NCI-H1694 (cell line): ENCODE results near the gene DBN1.
"Not testable (repeated sequence)": the region's sequence is repeated elsewhere in the genome, so short reads cannot be mapped to it uniquely, and the experiment has no call there.

Experiments
- DNase-seq: peaks from one replicate; lab custom pipeline; 2025; lab: John Stamatoyannopoulos, UW

The DBN1 gene

GRCh38 chr5:177490992-177491391 is 17.6 kb upstream of the DBN1 start:
- DNase-seq = no peak

DNA sequence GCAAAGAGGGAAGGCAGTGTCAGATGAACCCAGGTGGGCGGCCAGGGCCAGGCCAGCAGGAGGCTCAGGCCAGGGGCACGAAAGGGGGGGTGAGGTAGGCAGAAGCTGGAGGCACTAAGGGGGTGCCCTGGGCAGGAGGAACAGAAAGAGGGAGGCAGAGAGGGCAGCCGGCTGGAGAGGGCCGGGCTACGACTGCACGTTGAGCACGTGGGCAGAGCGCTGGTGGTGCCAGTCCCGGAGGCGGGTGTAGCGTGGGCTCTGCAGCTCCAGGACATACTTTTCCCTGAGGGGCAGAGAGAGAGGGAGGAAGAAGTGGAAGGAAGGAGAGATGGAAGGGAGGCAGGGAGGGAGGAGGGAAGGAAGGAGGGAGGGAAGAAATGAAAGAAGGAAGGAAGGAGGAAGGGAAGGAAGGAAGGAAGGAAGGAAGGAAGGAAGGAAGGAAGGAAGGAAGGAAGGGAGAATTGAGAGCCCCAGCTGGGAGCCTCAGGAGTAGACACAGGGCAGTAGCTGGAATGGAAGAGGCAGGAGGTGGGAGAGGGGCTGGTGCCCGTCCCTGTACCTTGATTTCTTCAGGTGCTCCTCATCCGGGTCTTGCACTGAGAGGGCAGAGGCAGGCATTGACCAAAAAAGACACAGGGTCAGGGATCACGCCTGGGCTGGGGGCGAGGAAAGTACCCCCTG is 17.0 kb upstream of the DBN1 start:
- DNase-seq = no peak

DNA sequence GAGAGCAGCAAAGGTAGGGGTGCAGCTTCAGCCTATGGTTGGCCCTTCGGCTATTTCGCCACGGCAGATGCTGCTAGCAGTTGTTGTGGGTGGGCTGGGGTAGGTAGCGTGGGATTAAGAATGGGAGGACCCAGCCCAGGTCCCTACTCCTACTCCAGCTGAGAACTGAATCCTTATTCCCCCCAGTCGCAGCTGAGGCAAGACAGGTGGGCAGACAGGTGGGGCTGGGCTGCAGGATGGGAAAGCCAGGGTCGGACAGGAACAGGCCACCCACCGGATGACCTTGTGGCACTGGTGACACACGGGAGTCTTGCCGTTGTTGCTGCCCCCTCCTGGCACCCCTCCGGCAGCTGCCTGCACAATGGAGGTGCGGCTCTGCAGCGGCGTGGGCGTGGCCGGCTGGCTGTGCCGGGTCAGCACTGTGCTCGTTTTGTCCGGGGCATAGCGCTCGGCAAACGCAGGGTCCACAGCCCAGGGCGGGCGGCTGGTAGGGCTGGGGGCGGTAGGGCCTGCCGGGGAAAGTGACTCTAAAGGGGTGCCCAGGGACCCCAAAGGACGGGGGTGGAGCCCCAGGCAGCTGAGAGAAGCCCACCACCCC is 15.8 kb upstream of the DBN1 start:
- DNase-seq = no peak

DNA sequence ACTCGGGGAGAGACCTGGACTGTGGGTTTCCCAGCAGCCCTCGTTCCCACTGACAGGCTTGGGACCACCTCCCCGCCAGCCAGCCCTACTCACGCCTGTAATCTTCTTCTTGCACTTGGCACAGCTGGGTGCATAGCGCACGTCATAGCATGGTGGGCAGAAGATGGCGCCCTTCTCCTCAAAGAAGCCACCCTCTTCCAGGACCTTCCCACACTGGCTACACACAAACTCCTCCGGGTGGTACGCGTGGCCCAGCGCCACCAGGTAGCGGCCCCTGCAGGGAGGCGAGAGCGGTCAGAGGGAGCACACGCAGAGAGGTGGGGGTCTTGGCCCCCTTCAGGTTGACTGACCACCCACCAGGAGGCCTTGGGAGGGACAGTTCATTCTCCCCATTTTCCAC is 14.5 kb upstream of the DBN1 start:
- no peak for DNase-seq

GRCh38 chr5:177487144-177487543 is 13.7 kb upstream of the DBN1 start:
- DNase-seq = no peak

DNA sequence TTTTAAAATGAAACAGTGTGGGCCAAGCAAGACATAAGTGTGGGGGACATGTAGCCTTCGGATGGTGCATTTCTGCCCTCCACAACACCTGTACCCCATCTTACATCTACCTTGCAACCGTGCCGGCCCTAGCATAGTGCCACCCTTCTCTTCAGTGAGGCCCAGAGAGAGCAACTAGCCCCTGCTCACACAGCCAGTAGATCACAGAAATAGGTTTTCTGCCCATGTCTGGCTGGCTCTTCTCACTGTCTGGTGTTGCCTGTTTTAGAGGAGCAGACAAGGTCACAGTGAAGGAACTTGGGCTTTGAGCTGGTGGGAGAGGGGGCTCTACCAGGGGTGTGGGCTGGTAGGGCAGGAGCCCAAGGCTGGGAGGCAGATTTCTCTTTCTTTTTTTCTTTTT is 12.8 kb upstream of the DBN1 start:
- no peak for DNase-seq

DNA sequence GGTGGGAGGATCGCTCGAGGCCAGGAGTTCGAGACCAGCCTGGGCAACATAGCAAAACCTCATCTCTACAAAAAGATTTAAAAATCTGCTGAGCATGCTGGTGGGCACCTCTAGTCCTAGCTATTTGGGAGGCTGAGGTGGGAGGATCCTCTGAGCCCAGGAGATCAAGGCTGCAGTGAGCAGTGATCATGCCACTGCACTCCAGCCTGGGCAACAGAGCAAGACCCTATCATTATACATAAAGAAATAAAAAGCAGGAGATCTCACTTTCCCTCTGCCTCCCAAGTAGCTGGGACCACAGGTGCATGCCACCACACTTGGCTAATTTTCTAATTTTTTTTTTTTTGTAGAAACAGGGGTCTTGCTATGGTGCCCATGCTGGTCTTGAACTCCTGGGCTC is 12.3 kb upstream of the DBN1 start:
- DNase-seq = not testable (repeated sequence)

DNA sequence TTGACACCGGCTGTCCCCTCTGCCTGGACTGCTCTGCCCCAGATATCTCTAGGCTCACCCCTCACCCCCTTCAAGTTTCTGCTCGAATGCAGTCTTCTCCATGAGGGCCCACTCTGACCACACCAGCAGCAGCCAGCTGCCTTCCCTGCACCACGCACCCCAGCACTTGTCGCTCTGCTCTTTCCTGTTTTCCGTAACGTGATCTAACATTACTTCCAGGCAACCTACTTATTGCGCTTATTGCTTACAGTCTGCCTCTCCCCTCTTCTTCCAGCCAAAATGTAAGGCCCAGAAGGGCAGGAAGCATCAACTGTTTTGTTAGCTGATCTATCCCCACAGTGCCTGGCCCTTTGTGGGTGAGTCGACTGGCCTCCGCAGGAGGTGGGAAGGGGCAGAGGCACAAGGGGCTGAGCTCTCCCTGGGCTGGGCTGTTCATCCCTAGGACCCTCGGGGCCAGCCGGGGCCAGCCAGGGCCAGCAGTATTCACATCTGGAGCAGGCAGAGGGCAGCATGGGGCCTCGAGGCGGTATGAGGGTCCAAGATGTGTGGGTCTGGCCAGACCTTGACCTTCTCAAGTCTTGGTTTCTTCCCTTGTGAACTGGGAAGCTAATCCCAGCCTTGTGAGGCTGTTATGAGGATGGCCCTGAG is 11.6 kb upstream of the DBN1 start:
- no peak for DNase-seq

DNA sequence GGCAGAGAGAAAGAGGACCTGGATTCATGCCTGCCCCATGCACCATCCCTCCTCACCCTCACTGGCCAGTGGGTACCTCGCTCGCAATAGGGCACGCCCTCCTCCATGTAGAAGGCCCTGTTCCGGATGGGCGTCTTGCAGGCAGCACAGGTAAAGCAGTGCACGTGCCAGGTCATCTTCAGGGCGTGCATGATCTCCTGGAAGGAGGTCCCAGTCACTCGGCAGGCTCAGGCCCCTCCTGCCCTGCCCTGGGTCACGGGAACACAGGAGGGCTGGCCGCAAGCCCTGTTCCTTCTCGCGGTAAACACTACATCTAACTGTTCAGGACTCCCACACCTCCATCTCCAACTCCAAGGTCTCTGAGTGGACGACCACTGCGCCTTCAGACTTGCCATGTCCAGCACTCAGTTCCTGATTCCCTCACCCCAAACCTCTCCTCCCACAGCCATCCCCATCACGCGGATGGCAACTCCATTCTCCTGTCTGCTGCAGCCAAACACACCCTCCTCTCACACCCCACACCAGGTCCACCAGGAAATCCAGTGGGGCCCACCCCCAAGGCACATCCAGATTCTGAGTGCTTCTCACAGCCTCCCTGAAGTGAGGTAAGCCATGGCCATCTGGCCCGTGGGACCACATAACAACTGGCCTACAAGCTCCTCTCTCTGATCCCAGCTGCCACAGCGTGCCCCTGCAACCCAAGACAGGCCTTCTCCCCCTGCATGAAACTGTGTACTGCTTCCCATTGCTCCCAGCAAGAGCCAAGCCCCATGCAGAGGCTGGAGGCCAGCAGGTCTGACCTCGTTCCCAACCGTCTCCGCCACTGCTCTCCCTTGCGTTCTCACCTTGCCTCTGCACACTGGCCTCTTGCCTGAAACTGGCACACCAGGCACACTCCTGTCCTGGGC is 10.8 kb upstream of the DBN1 start:
- DNase-seq = no peak

DNA sequence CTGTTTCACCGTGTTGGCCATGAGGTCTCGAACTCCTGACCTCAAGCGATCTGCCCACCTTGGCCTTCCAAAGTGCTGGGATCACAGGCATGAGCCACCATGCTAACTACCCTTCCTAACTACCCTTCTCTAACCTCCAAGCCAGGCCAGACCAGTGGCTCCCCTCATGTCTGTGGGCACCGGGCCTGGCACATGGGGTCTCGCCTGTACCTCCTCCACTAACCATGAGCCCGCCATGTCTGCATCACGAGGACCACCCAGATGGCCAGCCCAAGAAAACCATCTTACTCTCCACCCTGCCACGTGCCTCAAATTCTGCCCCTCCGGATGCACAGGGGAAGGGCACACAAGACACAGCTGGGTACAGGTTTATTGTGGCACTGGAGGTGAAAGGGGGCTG is 9.6 kb upstream of the DBN1 start:
- no peak for DNase-seq

DNA sequence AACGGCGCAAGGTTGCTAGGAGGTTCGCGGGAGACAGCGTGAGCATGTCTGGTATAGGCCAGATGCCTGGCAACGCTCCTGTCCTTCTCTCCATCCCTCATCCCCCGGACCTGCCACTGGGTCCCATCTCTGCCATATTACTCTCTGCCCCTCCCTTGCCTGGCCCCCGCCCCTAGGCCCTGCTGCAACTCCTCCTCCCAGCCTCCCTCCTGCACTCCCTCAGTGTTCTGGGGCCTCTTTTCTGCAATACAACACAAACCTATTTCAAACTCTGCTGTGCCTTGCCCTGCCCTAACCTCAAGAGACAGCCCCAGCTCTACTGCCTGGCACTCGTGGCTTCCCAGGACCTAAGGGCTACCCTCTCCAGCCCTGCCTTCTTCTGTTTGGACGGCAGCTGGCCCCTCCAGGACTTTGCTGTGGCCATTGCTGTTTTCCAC is 8.9 kb upstream of the DBN1 start:
- DNase-seq = no peak

GRCh38 chr5:177479774-177480173 is 6.3 kb upstream of the DBN1 start:
- DNase-seq = no peak

DNA sequence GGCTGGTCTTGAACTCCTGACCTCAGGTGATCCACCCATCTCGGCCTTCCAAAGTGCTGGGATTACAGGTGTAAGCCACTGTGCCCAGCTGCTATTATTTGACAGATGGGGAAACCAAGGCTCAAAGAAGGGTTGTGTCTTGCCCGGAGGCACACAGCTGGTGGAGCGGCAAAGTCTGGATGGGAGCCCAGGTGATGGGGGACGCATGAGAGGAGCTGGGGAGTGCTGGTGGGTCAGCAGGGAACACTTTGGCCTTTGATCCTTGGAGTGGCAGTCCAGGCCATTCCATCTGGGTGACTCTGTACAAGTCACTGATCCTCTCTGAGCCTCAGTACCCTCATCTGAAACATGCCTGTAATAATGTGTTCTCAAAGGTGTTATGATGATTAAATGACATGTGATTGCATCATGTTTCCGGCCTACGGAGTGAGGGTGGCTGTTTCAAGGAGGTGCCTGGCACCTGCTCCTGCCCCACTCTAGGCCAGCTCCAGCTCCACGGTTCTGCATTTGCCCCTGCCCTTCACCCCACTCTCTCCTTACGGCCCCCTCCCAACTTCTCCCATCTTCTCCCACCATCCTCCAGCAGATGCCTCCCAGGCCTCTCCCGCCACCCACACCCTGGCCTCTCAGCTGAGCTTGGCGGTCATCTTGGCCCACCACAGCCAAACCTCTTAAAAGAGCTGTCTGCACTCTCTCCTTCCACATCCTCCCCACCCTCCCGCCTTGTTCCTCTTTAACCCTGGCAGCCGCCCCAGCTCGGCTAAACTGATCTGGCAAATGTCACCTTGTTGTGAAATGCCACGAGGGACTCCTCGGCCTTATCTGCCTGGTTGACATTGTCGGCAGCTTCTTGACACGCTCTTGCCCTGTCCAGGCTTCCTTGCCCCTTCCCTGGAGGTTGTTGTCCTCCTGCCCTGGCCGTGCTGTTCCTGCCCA is 5.5 kb upstream of the DBN1 start:
- no peak for DNase-seq

DNA sequence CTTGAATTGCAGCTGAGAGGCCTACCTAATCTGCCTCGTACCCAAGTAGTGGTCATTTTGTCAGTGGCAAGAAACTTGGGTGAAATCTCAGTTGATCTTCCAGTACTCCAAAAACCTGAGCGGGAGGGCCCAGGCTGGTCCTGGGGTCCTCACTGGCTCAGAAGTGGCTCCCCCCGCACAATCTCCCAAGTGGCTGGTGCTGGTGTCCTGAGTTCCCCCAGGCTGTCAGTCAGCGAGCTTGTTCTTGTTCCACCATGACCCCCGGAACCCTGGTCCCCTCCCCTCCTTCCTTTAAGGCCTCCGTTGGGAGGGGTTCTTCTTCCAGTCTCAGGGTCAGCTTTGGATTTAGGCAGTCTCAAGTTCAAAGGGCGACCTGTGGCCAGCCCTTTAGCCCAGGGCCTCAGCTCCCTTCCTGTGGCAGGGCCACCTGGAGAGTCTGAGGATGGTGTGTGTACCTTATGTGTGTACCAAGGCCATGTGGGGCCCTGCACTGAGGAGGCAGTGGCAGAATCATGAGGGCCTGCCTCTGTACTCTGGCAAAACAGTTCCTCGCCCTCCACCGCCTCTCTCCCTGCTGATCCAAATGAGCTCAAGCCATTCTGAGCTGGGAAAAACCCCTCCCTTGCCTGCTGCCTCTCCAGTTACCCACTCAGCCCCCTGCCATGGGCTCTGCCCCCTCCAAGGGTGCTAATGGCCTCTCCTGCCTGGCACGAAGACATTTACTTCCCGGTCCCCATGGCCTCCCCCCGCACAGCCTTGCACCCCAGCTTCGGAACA is 4.5 kb upstream of the DBN1 start:
- DNase-seq = no peak

GRCh38 chr5:177476531-177477233 is 3.2 kb upstream of the DBN1 start:
- no peak for DNase-seq

GRCh38 chr5:177475563-177476427 is 2.4 kb upstream of the DBN1 start:
- DNase-seq = no peak

DNA sequence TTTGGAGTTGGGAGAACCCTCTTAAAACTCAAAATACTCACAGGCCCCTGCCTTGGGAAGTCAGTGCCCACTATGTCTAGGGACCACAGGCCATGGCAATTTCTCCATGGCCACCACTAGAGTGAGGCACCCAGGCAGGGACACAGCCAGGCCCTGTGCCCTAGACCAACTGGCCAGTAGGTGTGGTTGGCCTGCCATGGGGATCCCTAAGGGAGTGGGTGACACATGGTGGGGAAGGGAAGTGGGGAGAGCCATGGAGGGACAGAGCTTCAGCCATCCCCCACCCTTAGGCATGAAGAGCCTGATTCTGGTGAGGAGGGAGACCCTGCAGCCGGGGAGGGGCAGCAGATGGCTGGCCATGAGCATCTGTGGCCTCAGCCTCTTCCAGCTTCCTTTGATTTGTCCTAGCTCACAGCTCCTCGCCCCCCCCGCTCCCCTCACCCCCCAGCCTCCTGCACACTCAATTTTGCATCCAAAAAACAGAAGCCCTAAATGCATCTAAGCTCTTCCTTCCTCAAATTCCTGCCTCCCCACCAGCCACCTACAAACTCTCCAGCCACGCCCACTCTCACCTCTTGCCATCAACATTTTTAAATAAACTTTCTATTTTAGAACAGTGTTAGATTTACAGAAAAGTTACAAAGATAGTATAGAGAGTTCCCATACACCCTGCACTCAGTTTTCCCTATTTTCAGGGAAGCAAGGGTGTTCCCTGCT is 1.6 kb upstream of the DBN1 start:
- no peak for DNase-seq

GRCh38 chr5:177474002-177474476 is 605 bp upstream of the DBN1 start:
- no peak for DNase-seq
